HFFc6 (cell line): Measurements from ENCODE around the gene CCDC127. TPM values are rescaled to one million over a fixed set of nuclear protein-coding genes. Genes with fewer than 3 reads are reported as not detected.

Source experiments
- DNase-seq: peaks from one replicate; pipeline ENCODE4 v3.0.0-alpha.2; 2018
- H3K27ac Mint-ChIP-seq: 2 replicates; pipeline ENCODE4 v1.8.0; 2020; ENCODE audit warnings: mild to moderate bottlenecking, mixed read lengths
- H3K27me3 Mint-ChIP-seq: 2 replicates; pipeline ENCODE4 v1.8.0; 2021; ENCODE audit warnings: mild to moderate bottlenecking, moderate library complexity, mixed read lengths; ENCODE audit not compliant: insufficient read depth
- H3K36me3 Mint-ChIP-seq: 2 replicates; pipeline ENCODE4 v1.8.0; 2021; ENCODE audit warnings: low read depth, mixed read lengths
- H3K4me1 Mint-ChIP-seq: 2 replicates; pipeline ENCODE4 v1.8.0; 2020; ENCODE audit warnings: low read depth, mixed read lengths
- H3K4me3 Mint-ChIP-seq: 2 replicates; pipeline ENCODE4 v1.8.0; 2020; ENCODE audit warnings: mild to moderate bottlenecking, moderate library complexity, mixed read lengths
- H3K9me3 Mint-ChIP-seq: 2 replicates; pipeline ENCODE4 v1.8.0; 2020; ENCODE audit warnings: mild to moderate bottlenecking, mixed read lengths
- total RNA-seq, 6 experiments: library from RNA; stranded (reverse); fragmentation: NEBNext Ultra II Directional; extraction: Animal tissue kit (Norgen Biotek cat#: 25700); gene quantifications; 2 replicates in 1 of 6; 3 replicates in 5 of 6; pipeline ENCODE4 v1.2.3, GENCODE V29; 2021
- TF ChIP-seq, protein P1 (sequence below): fragments of 200-600 bp; sonication (generic); IDR thresholded peaks from 2 replicates; pipeline ENCODE4 v1.5.0; 2021; ENCODE audit warnings: antibody characterized with exemption, mild to moderate bottlenecking

Gene CCDC127
- total RNA-seq, 6 experiments from 2014 or later = 4.5 to 6.6 (median 6.2) TPM

DNA sequence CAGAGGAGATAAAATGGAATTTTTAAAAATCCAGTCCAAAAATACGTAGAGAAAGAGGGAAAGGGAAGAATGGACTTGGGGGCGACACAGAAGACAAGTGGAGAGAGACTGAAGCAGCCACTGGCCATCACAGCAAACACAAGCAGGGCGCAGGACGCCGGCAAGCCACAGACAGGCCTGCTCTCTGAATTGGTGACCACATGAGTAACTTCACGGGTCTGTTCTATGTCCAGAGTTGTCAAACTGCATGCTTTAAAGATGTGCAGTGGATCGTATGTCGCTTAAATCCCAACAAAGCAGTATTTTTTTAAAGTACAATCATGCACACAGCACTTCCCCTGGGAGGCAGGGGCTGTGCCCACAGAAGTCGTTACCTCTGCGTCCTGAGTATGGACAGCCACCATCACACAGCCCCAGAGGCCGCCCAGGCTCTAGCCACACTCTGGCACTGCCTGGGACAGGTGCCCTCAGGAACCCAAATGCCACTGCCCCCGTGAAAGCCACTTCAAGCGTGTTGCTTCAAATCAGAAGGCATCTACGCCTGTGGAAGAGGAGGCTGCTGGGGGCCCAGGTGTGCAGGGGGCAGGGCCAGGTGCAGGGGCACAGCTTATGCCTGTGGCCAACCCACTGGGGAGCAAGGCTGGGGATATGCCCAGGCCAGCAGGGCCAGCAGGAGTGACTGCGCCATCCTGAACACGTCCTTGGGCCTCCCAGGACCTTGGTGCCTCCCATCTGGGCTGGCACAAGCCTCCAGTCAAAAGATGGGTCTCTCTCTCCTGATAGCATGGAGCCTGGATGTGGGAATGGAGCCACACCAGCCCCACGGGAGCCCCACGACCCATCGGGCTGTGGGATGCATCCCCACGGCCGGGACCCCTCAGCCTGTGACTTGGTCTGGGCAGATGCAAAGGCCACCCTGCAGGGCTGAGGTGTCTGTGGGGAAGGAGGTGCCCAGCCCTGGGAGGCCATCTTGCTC lies 32.6 kb downstream of the CCDC127 start:
- Mint-ChIP-seq H3K4me1 (peaks cover 13% of the 10 kb centered on the region), H3K9me3 (no peaks in the 10 kb centered on the region), H3K27ac (no peak overlapping the region), H3K27me3 (peaks cover 6% of the 10 kb centered on the region), H3K4me3 (no peak overlapping the region), H3K36me3 (no peaks in the 10 kb centered on the region)
- DNase-seq = no peak
- TF ChIP-seq, protein P1, sequence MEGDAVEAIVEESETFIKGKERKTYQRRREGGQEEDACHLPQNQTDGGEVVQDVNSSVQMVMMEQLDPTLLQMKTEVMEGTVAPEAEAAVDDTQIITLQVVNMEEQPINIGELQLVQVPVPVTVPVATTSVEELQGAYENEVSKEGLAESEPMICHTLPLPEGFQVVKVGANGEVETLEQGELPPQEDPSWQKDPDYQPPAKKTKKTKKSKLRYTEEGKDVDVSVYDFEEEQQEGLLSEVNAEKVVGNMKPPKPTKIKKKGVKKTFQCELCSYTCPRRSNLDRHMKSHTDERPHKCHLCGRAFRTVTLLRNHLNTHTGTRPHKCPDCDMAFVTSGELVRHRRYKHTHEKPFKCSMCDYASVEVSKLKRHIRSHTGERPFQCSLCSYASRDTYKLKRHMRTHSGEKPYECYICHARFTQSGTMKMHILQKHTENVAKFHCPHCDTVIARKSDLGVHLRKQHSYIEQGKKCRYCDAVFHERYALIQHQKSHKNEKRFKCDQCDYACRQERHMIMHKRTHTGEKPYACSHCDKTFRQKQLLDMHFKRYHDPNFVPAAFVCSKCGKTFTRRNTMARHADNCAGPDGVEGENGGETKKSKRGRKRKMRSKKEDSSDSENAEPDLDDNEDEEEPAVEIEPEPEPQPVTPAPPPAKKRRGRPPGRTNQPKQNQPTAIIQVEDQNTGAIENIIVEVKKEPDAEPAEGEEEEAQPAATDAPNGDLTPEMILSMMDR = no peak

DNA sequence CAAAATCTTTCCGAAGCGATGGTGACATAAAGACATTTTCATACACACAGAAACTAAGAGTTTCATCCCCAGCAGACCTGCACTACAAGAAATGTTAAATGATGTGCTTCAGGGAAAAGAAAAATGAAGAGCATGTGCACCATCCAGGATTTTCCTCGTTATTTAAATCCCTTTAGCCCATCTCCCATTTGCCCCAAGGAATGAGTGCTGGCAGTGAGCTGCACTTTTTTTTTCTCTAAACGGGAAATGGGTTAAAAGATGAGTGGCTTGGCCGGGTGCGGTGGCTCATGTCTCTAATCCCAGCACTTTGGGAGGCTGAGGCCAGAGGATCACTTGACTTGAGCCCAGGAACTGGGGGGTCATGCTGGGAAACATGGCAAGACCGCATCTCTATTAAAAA lies 33.5 kb downstream of the CCDC127 start:
- no peak overlapping the region for H3K27ac Mint-ChIP-seq
- H3K9me3 Mint-ChIP-seq = no peaks in the 10 kb centered on the region
- DNase-seq = peak; percentile 22
- H3K27me3 Mint-ChIP-seq = peaks cover 3% of the 10 kb centered on the region
- H3K36me3 Mint-ChIP-seq = no peaks in the 10 kb centered on the region
- H3K4me1 Mint-ChIP-seq = peaks cover 13% of the 10 kb centered on the region
- TF ChIP-seq, protein P1 = no peak
- no peak overlapping the region for H3K4me3 Mint-ChIP-seq

DNA sequence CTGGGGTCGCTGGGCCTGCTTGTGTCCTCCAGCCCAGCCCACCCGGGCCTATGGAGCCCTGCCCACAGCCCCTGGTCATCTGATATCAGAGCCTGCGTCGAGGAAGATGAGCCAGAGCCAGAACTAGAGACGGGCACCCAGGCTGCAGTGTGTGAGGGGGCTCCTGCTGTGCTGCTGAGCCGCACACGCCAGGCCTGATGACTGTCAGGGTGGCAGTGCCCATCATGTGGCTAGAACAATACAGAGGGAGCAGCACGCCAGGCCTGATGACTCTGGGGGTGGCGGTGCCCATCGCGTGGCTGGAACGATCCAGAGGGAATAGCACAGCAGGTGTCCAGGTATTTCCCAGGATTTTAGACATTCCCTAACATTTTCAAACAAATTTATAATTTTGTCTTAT lies 35.8 kb downstream of the CCDC127 start:
- no peak overlapping the region for H3K27ac Mint-ChIP-seq
- TF ChIP-seq, protein P1 = no peak
- no peak overlapping the region for H3K4me3 Mint-ChIP-seq
- H3K27me3 Mint-ChIP-seq = peaks cover 13% of the 10 kb centered on the region
- no peak for DNase-seq
- H3K36me3 Mint-ChIP-seq = no peaks in the 10 kb centered on the region
- H3K9me3 Mint-ChIP-seq = no peaks in the 10 kb centered on the region
- H3K4me1 Mint-ChIP-seq = peaks cover 5% of the 10 kb centered on the region

DNA sequence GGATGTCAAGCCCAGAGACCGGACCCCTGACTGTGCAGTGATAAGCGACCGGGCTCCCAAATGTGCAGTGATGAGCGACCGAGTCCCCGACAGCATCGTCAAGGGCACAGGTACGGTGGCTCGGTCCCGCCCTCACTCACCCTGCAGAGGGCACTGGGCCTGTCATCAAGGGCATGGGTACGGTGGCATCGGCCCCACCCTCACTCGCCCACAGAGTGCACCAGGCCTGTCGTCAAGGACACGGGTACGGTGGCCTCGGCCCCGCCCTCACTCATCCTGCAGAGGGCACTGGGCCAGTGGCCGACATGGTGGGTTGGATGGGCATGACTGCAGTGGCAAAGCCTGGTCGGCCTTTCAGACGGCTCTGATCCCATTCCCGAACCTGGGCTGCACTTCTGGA lies 36.4 kb downstream of the CCDC127 start:
- TF ChIP-seq, protein P1 = no peak
- DNase-seq = no peak
- Mint-ChIP-seq H3K4me3 (no peak overlapping the region), H3K9me3 (no peaks in the 10 kb centered on the region), H3K36me3 (no peaks in the 10 kb centered on the region), H3K4me1 (peaks cover 7% of the 10 kb centered on the region), H3K27ac (no peak overlapping the region), H3K27me3 (peaks cover 13% of the 10 kb centered on the region)

DNA sequence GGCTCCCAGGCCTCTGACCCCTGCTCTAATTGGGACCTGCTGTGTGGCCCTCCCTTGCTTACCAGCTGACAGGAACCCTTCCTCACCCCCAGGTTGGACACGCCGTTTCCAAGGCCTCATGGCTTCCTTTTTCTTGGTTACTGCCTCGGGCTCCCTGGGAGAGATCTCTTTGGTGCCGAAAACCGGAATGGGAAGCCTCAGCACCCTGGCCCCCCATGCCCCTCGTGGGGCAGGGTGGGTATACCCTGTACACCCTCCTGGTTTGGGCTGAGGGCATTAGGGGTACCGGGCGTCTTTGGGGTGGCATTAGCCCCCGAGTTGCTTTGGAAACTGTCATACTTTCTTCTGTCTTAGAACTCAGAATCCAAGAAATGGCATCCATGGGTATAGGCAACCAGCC lies 36.8 kb downstream of the CCDC127 start:
- no peaks in the 10 kb centered on the region for H3K9me3 Mint-ChIP-seq
- peaks cover 11% of the 10 kb centered on the region for H3K4me1 Mint-ChIP-seq
- H3K4me3 Mint-ChIP-seq = no peak overlapping the region

More for the DNA sequence above, 36.8 kb downstream of the CCDC127 start:
- TF ChIP-seq, protein P1 = no peak
- Mint-ChIP-seq H3K27me3 (peaks cover 13% of the 10 kb centered on the region), H3K27ac (no peak overlapping the region), H3K36me3 (no peaks in the 10 kb centered on the region)
- DNase-seq = no peak
